GM18873 (cell line): ENCODE data around the gene AP1M2.
A peak's percentile ranks its signal among the peaks of the same experiment; 100 is the strongest.
"Not testable (repeated sequence)": the region's sequence is repeated elsewhere in the genome, so short reads cannot be mapped to it uniquely, and the experiment has no call there.

ENCODE experiments used
- ATAC-seq: cut with Tn5 transposase; IDR thresholded peaks from one replicate; pipeline ENCODE4 v1.9.1; 2021; ENCODE audit warnings: mild to moderate bottlenecking, moderate library complexity, moderate number of reproducible peaks; ENCODE audit not compliant: unreplicated experiment, low FRiP score

Gene AP1M2

DNA sequence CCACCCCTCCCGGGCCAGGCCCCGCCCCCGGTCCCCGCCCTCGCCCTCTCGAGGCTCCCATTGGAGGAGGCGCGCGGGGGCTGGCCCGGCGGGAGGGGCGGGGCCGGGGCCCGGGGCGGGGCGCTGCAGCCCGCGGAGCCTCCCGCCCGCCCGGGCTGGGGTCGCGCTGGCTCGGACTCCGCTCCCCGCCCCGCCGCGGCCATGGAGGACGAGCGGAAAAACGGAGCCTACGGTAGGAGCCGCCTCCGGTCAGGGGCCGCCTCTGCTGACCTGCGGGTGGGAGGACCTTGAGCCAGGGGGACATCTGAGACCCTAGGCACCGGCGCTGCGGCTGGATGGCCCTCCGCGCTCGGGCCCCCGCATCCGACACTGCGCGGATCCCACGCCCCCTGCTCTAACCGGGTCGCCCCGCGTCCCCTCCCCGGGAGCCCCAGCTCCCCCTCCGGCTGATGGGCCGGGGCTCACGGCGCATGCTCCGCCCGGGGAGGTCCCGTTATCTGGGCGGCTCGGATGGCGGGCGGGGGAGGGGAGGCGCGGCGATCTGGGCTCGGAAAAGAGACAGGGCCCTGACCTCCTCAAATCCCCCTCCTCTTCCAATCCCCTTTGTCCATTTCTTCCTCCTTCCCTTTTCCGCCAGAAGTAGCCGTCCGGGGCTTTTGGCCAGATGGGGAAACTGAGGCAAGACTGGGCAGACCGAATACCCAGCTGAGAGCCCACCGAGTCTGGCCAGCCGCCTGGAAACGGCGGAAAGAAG is 15.4 kb upstream of the AP1M2 start:
- no peak for ATAC-seq

DNA sequence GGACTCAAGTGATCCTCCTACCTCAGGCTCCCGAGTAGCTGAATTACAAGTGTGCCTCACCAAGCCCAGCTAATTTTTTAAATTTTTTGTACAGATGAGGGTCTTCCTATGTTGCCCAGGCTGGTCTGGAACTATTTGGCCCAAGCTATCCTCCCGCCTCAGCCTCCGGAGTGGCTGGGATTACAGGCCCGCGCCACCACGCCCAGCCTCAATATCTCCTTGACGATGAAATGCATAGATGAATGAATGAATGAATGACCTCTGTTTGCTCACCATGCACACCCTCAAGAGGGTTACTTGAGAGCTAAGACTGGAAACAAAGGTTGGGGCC is 14.9 kb upstream of the AP1M2 start:
- ATAC-seq: no peak

DNA sequence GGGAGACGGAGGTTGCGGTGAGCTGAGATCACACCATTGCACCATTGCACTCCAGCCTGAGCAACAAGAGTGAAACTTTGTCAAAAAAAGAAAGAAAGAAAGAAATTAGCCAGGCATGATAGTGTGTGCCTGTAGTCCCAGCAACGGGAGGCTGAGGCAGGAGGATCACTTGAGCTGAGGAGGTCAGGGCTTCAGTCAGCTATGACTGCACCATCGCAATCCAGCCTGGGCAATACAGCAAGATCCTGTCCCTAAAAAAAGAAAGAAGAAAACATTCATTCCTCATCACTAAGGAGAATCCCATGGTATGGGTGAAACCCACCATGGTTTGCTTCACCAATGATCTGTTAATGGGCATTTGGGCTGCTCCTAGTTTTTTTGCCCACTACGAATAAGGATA is 13.0 kb upstream of the AP1M2 start:
- no peak for ATAC-seq

DNA sequence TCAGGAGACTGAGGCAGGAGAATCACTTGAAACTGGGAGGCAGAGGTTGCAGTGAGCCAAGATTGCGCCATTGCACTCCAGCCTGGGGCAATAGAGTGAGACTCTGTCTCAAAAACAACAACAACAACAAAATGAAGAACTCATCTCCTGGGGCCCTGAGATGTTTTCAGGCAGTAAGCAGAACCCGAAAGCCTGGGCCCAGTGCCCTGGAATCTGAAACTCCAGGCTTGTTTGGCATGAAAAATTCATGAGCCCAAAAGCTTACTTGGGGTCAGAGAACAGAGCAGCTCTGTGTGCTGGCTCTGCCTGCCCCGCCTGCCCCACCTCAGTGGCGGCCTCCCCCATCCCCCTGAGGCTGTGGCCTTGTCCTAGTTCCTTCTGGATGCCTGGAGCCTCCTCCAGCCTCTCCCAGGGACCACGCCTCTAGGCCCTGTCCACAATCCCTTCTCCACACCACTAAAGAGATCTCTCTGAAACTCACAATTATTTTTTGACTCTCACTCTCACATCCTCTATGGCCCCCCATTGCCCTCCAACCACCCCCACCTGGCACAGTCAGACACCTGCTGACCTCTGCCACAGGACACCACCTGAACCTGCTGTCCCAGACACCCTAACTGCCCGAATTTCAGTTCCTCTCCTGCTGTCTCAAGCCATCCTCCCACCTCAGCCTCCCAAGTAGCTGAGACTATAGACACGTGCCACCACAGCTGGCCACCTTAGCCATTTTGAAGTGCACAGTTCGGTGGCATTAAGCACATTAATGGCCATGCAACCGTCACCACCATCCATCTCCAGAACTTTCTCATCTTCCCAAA is 6.9 kb upstream of the AP1M2 start:
- ATAC-seq: no peak

DNA sequence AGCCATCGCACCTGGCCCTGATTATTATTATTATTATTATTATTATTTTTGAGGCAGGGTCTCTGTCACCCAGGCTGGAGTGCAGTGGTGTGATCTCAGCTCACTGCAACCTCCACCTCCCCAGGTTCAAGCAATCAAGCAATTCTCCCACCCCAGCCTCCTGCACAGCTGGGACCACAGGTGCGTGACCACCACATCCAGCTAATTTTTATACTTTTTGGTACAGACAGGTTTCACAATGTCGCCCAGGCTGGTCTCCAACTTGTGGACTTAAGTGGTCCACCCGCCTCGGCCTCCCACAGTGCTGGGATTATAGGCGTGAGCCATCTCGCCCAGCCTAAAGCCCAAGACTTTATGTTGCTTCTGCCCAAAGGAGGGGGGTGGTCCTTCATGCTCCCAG is 6.0 kb upstream of the AP1M2 start:
- ATAC-seq: no peak

DNA sequence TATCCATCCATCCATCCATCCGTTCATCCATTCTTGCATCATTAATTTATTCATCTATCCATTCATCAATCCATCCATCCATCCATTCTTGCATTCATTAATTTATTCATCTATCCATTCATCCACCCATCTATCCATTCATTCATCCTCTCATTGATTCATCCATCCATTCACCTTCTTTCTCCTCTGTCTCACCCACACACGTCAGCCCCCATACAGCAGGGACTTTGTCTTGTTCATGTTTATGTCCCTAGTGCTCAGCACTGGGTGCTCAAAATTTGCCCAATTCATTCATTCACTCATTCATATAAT is 683 bp upstream of the AP1M2 start:
- ATAC-seq: no peak

DNA sequence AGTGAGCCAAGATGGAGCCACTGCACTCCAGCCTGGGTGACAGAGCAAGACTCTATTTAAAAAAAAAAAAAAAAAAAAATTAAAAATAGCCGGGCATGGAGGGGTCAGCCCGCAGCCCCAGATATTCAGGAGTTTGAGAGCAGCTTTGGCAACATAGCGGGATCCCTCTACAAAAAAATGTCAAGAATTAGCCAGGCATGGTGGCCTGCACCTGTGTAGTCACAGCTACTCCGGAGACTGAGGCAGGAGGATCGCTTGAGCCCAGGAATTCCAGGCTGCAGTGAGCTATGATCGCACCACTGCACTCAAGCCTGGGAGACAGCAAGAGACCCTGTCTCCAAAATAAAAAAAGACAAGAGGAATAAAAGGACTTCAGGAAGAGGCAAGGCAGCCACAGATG is 716 bp downstream of the AP1M2 start:
- ATAC-seq: no peak

DNA sequence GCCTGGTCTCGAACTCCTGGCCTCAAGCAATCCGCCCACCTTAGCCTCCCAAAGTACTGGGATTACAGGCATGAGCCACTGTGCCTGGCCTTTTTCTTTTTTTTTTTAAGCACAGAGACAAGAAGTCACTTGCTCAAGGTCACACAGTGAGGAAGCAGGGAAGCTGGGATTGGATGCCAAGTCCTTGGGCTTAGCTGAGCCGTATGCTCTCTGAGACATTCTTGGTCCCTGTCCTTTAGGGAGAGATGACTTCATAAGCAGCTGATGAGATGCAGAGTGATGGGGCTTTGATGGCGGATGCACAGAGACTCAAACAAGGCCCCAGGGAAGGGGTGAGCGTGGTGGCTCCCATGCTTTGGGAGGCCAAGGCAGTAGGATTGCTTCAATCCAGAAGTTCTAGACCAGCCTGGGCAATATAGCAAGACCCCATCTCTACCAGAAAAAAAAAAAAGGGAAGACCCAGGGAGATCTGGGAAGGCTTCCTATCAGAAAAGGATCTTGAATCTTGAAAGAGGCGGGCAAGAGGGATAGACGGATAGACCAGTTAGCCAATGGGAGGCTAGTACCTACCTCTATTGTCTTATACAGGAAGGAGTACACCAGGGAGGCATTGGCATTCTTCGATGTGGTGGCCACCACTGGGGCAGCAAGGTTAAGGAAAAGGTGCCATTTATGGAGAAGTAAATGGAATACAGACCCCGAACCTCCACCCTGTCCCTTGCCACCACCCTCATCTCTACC is 3.9 kb downstream of the AP1M2 start:
- no peak for ATAC-seq

DNA sequence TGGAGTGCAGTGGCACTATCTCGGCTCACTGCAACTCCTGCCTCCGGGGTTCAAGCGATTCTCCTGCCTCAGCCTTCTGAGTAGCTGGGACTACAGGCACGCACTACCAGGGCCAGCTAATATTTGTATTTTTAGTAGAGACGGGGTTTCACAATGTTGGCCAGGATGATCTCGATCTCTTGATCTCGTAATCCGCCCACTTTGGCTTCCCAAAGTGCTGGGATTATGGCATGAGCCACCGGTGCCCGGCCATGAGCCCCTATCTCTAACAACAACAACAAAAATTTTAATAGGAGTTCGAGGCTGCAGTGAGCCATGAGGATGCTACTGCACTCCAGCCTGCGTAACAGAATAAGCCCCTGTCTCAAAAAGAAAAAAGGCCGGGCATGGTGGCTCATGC is 5.0 kb downstream of the AP1M2 start:
- ATAC-seq: no peak

DNA sequence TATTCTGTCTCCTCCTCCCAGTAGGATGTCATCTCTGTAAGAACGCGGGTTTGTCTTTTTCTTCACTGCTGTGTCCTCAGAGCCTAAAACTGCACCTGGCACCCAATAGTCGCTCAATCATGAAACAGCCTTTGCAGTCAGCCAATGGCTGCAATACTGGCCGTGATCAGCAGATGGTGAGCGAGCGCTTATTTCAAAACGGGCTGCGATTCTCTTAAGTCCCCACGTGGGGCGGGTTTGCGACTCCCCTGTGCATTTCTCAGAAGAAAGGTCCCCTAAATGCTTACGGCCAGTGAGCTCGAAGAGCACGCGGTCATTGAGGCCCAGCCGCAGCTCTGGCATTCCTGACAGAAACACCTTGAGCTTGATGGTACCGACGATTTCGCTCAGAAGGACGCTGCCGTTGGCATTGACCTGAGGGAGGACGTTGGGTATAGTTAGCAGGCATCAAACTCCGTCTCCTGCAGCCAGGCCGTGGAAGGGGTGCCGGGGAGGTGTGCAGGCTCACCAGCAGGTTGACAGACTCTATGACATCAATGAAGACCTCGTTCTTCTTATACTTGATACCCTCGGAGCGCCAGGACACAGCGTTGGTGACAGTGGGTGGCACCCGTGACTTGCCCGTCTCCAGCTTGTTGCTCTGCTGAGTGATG is 6.0 kb downstream of the AP1M2 start:
- ATAC-seq: no peak

DNA sequence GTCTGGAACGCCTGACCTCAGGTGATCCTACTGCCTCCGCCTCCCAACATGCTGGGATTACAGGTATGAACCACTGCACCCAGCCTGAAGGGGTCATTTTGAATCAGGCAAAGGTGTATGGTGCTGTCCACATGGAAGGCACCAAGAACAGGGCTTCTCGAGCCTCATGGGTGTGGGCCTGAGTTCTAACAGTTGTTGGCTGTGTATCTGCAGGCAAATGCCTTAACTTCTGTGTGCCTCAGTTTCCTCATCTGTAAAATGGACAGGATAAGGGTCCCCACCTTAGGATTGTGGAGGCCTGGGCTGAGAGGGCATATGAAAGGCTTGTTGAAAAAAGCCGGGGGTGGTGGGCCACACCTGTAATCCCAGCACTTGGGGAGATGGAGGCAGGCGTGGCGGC is 9.2 kb downstream of the AP1M2 start:
- ATAC-seq: no peak

DNA sequence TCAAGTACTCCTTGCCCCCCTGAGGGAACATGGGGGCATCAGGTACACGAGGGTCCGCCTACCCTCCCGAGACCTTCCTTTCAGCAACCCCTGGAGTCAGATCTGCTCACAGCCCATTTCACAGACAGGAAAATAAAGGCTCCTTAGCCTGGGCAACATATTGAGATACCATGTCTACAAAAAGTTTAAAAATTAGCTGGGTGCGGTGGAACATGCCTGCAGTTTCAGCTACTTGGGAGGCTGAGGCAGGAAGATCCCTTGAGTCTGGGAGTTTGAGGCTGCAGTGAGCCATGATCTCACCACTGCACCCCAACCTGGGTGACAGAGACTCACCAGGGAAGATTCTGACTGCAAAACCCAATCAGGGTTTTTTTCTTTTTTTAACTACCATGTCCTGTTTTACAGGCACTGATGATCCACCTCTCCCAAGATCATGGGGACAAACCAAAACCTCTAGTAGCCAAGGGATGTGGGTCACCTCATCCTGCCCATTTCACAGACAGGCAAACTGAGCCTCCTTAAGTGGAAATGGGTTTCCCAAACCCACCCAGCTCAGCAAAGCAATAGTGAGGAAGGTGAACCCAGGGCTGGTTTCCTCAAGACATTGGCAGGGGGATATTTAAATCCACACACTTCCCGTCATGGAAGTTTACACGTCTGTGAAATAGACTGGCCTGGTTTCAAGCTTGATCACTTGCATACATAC is 11.9 kb downstream of the AP1M2 start:
- no peak for ATAC-seq

DNA sequence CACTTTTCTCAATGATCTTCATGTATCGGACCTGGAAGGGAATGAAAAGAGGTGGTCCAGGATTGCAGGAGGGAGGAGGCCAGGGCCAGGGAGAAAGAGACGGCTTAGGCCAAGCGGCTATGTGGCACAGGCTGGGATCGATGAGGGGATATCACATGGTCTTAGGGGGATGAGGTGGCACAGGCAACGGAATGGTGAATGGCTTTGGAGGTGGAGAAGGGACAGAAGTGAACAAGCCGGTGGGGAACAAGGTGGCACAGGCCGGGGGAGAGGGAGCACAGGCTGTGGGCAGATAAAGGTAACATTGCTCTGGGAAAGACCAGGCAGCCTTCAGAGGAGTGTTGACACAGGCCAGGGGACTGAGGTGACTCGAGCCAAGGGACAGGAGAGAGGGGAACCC is 12.7 kb downstream of the AP1M2 start:
- ATAC-seq: no peak

DNA sequence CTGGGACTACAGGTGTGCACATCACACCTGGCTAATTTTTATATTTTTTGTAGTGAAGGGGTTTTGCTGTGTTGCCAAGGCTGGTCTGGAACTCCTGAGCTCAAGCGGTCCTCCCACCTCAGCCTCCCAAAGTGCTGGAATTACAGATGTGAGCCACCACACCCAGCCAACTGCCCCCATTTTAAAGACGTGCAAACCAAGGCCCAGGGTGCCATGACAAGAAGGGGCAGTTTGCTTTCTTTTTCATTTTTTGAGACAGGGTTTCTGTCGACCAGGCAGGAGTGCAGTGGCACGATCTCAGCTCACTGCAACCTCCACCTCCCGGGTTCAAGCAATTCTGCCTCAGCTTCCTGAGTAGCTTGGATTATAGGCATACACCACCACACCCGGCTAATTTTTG is 13.3 kb downstream of the AP1M2 start:
- ATAC-seq: not testable (repeated sequence)

DNA sequence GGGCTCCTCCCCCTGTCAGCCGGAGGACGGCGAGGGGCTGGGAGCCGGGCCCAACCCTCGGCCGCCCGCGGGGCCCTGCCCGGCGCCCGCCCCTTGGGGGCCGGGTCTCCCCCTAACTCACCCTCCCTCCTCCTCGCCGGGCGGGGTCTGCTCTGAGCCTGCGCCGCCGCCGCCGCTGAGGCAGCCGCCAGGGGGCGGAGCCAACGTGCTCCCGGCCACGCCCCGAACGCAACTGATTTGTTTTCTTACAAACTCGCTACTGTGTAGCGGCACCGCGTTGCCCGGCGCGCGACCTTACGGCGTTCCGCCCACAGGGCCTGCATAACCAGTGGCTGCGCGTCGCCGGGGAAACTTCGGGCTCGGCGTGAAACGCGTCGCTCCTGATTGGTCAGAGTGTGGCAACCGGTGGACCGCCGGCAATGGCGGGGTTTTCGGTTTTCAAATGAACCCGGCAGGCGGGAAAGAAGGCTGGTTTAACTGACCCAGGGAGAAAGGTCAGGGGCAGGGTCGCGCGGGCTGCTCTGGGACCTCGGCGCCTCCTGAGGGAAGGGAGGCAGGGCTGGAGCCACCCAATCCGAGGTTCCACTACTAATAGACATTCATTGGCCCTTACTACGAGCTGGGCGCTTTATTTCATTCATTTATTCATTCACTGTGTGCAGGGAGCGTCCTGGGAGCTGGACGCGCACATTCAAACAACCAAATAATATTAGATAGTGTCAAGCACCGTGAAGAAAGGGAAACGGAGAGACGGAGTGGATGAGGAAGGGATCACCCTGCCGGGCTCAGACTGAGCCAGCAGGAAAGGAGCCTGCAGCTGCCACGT is 18.1 kb downstream of the AP1M2 start, which contains the start of gene CDKN2D:
CDKN2D (minus strand) TSS at position 154 of the 826 bp plus-strand sequence. CDS start 326 bp downstream, outside the sequence.
- peak; percentile 63 for ATAC-seq

DNA sequence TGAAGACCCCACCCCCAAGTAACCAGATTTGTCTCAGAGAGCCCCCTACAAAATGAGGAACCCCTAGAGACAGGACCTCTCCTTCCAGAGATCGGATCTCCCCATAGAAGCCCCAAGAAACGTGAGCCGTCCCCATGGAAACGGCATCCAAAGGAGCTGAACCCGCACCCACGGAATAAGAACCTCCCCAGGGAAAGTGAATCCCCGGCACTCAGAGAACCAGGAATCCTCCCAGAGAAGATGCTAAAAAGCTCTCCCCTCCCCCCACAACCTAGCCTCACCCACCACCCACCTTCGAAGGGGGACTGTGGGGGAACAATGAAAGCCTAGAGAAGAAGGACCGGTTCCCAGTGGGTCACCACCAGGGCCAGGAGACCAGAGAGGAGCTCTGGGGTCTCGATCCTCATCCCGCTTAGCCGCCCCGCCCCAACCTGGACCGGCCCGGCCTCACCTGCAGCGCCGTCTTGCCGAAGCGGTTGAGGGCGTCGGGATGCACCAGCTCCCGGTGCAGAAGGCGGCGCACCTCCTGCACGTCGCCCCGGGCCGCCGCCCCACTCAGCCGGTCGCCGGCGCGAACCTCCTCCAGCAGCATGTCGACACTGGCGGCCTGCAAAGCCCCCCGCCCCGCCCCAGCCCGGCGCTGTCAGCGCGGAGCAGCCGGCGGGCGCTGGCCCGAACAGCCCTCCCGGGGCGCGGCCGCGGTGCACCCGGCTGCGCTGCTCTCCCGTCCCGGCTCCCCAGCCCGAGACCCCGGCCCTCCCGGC is 18.9 kb downstream of the AP1M2 start:
- no peak for ATAC-seq

DNA sequence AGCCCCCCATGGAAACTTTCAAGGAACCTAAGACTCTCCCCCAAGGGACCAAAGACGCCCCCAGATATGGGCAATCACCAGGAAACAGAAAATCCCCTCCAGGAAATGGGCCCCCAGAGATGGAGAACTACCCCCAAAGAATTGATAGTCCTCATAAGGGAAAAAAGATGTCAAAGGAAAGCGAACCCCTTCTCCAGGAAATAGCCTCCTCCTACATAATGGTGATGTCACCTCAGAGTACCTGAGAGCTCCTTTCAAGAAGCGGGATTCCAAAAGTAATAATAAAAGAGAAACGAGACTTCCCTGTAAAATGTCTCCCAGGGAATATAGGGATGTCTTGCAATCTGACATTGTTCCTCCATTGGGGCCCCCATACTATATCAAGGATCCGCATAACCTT is 19.5 kb downstream of the AP1M2 start:
- ATAC-seq: no peak

DNA sequence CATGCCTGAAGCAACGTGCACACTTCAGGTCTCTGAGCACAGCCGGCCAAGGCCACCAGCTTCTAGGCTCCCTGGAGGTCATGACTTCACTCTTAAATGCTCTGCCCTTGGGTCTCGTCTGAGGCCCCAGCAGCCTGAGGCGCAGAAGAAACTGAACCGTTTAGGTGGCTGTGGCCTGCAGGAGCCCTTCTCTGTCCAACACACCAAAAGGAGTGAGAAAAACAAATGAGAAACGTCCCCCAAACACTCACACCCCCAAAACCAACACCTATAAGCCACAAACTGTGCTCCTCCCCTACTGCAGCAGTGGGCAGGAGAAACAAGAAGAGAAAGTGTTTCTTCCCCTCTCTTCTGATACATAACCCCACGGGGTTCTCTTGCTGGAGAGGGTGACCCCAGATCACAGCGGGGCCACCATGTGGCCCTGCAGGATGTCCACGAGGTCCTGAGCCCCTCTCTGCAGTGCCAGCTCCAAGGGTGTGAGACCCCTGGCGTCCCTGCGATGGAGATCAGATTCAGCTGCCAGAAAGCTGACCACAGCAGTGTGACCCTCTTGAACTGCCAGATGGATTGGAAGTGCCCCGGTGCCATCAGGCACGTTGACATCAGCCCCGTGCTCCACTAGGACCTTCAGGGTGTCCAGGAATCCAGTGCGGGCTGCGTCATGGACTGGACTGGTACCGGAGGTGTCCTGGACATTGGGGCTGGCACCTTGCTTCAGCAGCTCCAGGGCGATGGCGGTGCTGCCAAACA is 20.3 kb downstream of the AP1M2 start:
- no peak for ATAC-seq
